ENCODE measurements around the gene CACNA1D.
"Not testable (repeated sequence)": the region's sequence is repeated elsewhere in the genome, so short reads cannot be mapped to it uniquely, and the experiment has no call there.

CACNA1D gene

DNA sequence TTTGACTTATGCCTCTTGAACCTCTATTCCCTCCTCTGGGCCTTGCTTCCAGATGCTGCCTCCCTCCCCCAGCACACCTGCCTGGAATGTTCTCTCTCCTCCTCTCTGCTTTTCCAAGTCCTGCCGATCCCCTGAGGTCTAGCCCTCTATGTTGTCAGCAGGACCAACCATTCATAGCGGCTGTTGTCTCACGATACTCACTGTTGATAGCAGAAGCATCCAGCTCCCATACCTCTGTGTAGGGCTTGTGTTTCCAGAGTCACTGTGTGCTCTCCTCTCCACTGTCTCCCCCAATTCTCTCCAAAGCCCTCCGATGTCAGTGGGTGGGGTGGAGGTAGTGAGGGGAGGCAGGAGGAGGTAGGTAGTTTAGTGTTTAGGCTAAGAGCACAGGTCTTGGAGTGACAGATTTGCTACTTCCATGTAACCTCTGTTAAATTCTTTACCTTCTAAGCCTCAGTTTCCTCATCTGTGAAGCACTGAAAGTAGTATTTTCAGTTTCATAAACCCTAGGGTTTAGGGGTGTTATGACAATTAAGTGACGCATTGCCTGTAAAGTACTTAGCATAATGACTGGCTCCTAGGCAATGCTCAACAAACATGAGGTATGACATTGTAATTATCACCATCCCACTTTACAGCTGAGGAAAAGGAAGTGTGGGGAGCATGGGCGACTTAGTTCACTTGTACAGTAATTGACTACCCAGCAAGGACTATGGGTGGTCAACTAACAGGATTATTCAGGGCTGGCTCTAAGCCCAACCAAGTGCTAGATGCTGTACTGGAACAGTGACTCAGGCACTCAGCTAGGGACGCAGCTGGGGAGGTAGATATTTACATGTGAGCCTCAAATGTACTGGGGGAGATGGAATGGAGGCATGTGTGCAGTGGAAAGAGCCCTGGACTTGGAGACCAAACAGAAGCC lies 122.8 kb downstream of the CACNA1D start:
- DNase-seq (ENCODE audit: low read depth) = no peak

GRCh38 chr3:53617893-53618523 lies 123.6 kb downstream of the CACNA1D start:
- no peak for DNase-seq (ENCODE audit: low read depth)

DNA sequence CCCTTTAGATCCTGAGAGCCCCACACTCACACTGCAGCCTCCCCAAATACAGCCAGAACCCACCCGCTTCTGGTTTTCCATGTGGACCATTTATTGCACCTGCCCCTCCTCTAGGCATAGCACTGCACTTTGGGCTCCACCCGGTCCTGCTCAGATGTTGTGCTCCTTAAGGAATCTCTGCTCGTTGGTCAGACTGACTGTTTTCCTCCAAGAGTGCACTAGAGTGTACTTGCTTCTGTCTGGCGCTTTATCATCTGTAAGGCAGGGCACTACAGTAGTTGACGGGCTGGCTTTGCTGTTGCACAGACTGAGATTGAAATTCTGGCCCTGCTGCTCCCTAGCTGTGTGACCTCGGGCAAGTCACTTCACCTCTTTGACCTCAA lies 124.1 kb downstream of the CACNA1D start:
- DNase-seq (ENCODE audit: low read depth) = no peak

- DNase-seq (ENCODE audit: low read depth) = no peak
Observed at GRCh38 chr3:53618936-53619335, 124.5 kb downstream of the CACNA1D start.

DNA sequence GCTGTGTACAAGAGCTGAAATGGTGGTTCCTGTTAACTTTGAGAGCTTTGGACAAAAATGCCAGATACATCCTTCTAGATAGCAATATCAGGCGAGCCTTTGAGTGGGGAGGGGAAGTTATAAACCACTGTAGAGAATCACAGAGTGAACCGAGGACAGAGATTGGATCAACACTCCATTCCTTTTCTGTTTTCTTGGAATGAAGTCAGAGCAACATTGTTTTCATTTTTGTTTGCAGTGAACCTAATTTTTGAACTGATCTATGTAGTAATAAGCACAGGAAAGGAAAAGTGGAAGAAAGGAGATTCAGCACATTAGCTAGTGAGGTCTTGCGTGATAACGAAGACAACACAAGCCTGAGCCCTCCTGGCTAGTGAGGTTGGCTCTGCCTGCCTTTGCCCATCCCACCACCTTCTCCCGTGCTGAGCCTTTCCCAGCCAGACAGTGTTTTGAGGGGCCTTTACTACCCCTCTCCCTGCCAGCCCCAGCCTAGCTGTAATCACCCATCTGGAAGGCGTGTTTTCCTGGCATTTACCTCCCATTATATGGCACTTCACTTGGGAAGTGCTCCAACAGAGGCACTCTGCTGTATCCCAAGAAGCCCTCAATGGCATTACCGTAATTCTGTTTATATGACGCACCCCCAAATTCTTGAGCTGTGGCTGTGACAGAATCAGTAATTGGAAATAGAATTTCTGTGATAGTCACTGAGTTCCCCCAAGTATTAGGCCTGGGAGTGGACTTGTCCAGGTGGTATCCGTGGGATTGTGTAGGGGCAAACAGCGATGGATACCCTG lies 129.8 kb downstream of the CACNA1D start:
- DNase-seq (ENCODE audit: low read depth) = no peak

GRCh38 chr3:53626876-53627275 lies 132.5 kb downstream of the CACNA1D start:
- DNase-seq (ENCODE audit: low read depth) = no peak

DNA sequence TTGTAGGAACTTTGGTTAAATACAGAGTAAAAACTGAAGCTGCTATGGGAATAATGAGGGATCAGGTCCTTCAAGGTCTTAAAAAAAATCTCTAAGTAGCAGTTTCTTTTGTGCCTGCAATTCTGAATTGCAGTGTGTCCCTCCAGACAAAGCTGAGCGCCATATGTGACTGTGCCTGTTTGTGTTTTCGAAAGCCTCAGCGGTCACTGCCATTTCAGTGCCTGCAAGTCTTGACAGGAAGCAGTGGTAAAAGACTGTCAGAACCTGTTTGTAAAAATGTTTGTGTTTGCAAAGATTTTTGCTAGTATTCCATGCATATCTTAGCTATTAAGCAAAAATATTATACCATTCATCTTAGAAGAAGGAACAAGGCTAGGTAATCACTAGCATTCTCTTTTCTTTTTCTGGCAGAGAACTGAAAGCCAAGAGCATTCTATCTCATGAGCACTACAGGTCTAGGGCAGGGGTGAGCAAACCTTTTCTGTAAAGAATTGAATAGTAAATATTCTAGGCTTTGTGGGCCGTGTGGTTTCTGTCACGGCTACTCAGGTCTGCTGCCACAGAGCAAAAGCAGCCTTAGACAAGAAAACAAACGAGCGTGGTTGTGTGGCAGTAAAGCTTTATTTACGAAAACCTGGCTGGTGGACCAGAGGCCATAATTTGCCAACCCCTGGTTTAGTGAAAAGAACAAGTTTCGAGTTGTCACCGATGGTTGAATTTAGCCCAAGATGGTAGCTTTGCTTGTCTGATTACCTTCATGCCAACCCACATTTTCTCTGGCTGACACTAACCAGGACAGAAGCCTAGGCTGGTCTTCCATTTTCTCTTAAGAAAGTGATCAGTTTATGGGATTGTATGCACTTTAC lies 134.4 kb downstream of the CACNA1D start:
- DNase-seq (ENCODE audit: low read depth) = no peak

- no peak for DNase-seq (ENCODE audit: low read depth)
Observed at GRCh38 chr3:53629402-53629723, 135.0 kb downstream of the CACNA1D start.

DNA sequence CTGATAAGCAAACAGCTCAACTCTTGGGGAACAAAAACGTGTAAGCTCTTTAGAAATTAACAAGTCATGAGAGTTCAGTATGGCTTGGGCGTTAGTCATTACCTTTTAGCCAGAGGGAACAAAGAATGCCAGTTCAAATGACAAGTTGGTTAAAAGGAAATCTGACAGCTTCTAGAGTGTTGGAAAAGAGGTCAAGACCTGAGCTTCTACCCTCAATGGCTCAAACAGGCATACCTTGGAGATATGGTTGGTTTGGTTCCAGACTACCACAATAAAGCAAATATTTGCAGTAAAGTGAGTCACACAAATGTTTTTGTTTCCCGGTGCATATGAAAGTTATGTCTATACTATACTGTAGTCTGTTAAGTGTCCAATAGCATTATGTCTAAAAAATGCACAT lies 136.1 kb downstream of the CACNA1D start:
- DNase-seq (ENCODE audit: low read depth) = no peak

DNA sequence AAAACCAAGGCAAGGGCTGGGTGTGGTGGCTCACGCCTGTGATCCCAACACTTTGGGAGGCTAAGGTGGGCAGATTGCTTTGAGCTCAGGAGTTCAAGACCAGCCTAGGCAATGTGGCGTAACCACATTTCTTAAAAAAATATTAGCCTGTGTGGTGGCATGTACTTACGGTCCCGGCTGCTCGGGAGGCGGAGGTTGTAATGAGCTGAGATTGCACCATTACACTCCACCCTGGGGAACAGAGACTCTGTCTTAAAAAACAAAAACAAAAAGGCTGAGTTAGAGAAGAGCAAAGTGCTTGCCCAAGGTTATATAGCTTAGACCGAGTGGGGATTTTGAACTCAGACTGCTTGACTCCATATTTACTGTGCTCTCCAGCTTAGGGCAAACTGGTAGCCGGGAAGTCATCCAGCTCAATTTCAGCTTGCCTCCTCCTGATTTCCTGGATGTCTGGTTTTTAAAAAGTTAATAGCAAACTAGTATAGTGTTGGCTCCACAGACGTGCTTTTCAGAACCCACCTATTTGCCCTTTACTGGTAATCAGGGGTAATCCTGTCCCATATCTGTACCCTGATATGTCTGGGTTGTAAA lies 138.9 kb downstream of the CACNA1D start:
- no peak for DNase-seq (ENCODE audit: low read depth)

DNA sequence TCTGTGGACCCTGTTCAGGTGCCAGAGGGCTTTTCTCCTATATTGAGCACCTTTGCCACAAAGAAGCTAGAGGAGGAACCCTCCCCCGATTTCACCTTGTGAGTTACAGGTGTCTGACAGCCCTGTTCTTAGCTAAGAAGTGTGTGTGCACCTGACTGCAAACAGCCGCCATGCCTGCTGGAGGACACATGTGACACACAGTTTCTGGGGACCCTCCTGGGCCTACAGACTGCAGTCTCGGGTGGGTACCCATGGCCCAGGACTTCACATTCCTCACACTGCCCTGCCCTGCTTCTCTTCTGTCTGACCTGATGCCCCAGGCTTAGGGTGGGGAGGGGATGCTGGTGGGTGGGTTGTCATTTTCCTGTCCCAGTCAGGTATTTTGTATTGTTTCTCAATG lies 140.6 kb downstream of the CACNA1D start:
- no peak for DNase-seq (ENCODE audit: low read depth)

DNA sequence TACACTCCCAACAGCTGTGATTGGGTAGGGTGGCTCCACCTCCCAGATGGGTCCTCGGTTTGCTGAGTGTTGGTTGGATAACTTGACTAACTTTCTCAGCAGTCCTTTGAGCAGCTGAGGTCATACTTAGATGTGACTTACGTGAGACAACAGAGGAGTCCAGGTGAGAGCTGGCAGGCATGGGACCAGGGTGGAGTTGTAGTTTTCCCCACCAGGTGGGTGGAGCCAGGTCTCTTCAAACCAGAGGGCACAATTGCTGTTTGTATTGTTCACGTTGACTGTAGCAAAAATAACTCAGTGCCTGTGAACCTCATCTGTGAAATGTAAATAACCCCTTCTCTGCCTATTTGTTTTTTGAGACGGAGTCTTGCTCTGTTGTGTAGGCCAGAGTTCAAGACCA lies 144.4 kb downstream of the CACNA1D start:
- not testable (repeated sequence) for DNase-seq (ENCODE audit: low read depth)

- DNase-seq (ENCODE audit: low read depth) = no peak
Observed at GRCh38 chr3:53641397-53641796, 147.0 kb downstream of the CACNA1D start.

- DNase-seq (ENCODE audit: low read depth) = no peak
Observed at GRCh38 chr3:53642211-53642610, 147.8 kb downstream of the CACNA1D start.

GRCh38 chr3:53643757-53644156 lies 149.3 kb downstream of the CACNA1D start:
- DNase-seq (ENCODE audit: low read depth) = no peak

DNA sequence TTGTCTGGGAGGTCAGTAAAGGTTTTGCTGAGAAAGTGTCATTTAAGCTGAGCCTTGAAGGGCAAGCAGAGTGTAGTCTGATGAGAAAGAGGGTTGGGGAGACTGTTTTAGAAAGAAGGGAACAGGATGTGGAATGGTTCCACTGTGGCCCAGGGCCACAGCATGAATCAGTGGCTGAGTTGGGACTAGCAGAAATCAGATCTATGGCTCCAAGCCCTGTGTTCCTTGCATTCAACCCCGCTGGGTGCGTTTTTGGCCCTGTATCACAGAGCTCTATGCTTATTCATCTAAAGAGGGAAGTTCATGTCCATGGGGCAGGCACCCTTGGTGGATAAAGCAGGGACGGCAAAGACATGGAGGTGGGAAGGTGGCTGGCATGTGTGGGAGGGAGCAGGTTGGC lies 151.3 kb downstream of the CACNA1D start:
- DNase-seq (ENCODE audit: low read depth) = no peak

DNA sequence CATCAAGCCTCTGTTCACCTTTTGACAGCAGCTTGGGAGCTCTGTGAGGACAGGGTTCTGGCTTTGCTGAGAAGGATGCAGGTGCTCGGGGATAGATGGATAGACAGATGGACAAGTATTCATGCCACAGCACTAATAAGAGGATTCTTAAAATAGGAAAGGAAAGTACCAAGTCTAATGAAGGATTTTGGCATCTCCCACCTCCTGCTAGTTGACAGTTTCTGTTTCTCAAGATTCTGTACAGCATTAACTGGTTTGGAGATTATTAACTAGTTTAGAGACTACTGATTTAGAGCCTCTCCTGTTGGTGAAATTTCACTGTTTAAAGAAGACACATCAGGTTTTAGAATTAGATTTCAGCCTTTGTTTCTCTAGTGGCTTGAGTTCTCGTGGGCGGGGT lies 152.3 kb downstream of the CACNA1D start:
- no peak for DNase-seq (ENCODE audit: low read depth)

DNA sequence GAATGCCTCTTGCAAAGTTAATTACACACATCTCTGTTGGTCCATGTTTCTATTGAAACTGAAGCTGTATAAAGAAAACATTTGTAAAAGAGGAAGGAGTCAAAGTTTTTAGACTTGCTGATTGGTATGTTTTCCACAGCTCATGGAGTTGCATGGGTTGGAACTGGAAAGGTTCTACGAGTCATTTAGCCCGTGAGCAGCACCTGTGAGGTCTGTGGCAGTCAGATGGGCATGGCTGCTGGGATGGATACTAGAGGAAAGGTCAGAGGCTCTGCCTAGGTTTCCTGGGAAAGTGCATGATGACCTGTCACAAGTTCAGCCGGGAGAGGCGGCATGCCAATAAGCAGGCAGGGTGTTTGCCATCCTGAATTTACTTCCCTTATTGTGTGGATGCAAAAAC lies 155.4 kb downstream of the CACNA1D start:
- DNase-seq (ENCODE audit: low read depth) = no peak

GRCh38 chr3:53650424-53650823 lies 156.0 kb downstream of the CACNA1D start:
- no peak for DNase-seq (ENCODE audit: low read depth)

GRCh38 chr3:53650928-53651661 lies 156.7 kb downstream of the CACNA1D start:
- DNase-seq (ENCODE audit: low read depth) = no peak

- DNase-seq (ENCODE audit: low read depth) = no peak
Observed at GRCh38 chr3:53651927-53652326, 157.5 kb downstream of the CACNA1D start.

Data from stimulated activated CD8-positive, alpha-beta memory T cell treated with anti-CD3 and anti-CD28 coated beads, Interleukin-12 subunit alpha, Interleukin-12 subunit beta, amount 100 ng/mL, for 4 hours (primary cell).